H9 (cell line): ENCODE measurements around the gene ACBD3. TPM values are rescaled to one million over a fixed set of nuclear protein-coding genes. Genes with fewer than 3 reads are reported as not detected.

Source experiments
- DNase-seq: peaks from one replicate; pipeline ENCODE4 v3.0.0-alpha.2; 2017
- H2AFZ ChIP-seq: one replicate; pipeline ENCODE4 v1.6.1; 2013; ENCODE audit warnings: mild to moderate bottlenecking, low read length, control low read depth, moderate library complexity
- H2AK5ac ChIP-seq: 2 replicates; pipeline ENCODE4 v1.6.1; 2013; ENCODE audit warnings: low read length, control low read depth, mixed read lengths; ENCODE audit not compliant: insufficient read length
- H2BK120ac ChIP-seq: one replicate; pipeline ENCODE4 v1.6.1; 2013; ENCODE audit warnings: low read depth, mild to moderate bottlenecking, low read length, control low read depth, inconsistent platforms; ENCODE audit not compliant: poor library complexity, severe bottlenecking
- H2BK12ac ChIP-seq: 2 replicates; pipeline ENCODE4 v1.6.1; 2013; ENCODE audit warnings: low read length, control low read depth, mixed read lengths, low read depth; ENCODE audit not compliant: insufficient read length
- H2BK15ac ChIP-seq: 2 replicates; pipeline ENCODE4 v1.6.1; 2013; ENCODE audit warnings: low read depth, low read length, control low read depth
- H2BK20ac ChIP-seq: one replicate; pipeline ENCODE4 v1.6.1; 2013; ENCODE audit warnings: low read depth, mild to moderate bottlenecking, low read length, control low read depth, inconsistent platforms; ENCODE audit not compliant: poor library complexity, severe bottlenecking
- H2BK5ac ChIP-seq: 2 replicates; pipeline ENCODE4 v1.6.1; 2013; ENCODE audit warnings: low read length, control low read depth, mixed read lengths; ENCODE audit not compliant: insufficient read length
- H3K14ac ChIP-seq: 2 replicates; pipeline ENCODE4 v1.6.1; 2013; ENCODE audit warnings: low read length, control low read depth; ENCODE audit not compliant: insufficient read depth
- H3K18ac ChIP-seq: 2 replicates; pipeline ENCODE4 v1.6.1; 2013; ENCODE audit warnings: low read depth, mild to moderate bottlenecking, mixed read lengths, low read length, control low read depth; ENCODE audit not compliant: insufficient read length
- H3K23ac ChIP-seq: 2 replicates; pipeline ENCODE4 v1.6.1; 2013; ENCODE audit warnings: low read length, control low read depth, mixed read lengths, low read depth; ENCODE audit not compliant: insufficient read length
- H3K23me2 ChIP-seq: 2 replicates; pipeline ENCODE4 v1.6.1; 2013; ENCODE audit warnings: low read depth, mild to moderate bottlenecking, mixed read lengths, low read length, control low read depth; ENCODE audit not compliant: insufficient read length, poor library complexity, severe bottlenecking
- H3K27ac ChIP-seq: 2 replicates; pipeline ENCODE4 v1.5.1; 2013; ENCODE audit warnings: low read length, control low read depth, mixed read lengths, low read depth; ENCODE audit not compliant: insufficient read length
- H3K27me3 ChIP-seq: 2 replicates; pipeline ENCODE4 v1.6.1; 2013; ENCODE audit warnings: low read length, control low read depth, inconsistent platforms; ENCODE audit not compliant: insufficient read depth
- H3K4ac ChIP-seq: 2 replicates; pipeline ENCODE4 v1.6.1; 2013; ENCODE audit warnings: low read depth, mild to moderate bottlenecking, control low read depth, inconsistent platforms, low read length, moderate library complexity
- H3K4me1 ChIP-seq: 2 replicates; pipeline ENCODE4 v1.6.1; 2013; ENCODE audit warnings: low read length, control low read depth, inconsistent platforms; ENCODE audit not compliant: insufficient read depth
- H3K4me2 ChIP-seq: 2 replicates; pipeline ENCODE4 v1.6.1; 2013; ENCODE audit warnings: low read length, control low read depth, mixed read lengths; ENCODE audit not compliant: insufficient read length, insufficient read depth
- H3K56ac ChIP-seq: 2 replicates; pipeline ENCODE4 v1.6.1; 2013; ENCODE audit warnings: low read depth, mild to moderate bottlenecking, mixed read lengths, low read length, control low read depth; ENCODE audit not compliant: insufficient read length
- H3K79me1 ChIP-seq: 2 replicates; pipeline ENCODE4 v1.6.1; 2013; ENCODE audit warnings: low read depth, mild to moderate bottlenecking, moderate library complexity, low read length, control low read depth, inconsistent platforms; ENCODE audit not compliant: insufficient read depth, poor library complexity, severe bottlenecking
- H3K79me2 ChIP-seq: 2 replicates; pipeline ENCODE4 v1.6.1; 2013; ENCODE audit warnings: low read length, control low read depth, inconsistent platforms; ENCODE audit not compliant: insufficient read depth
- H3K9ac ChIP-seq: 2 replicates; pipeline ENCODE4 v1.6.1; 2013; ENCODE audit warnings: low read length, control low read depth, mixed read lengths; ENCODE audit not compliant: insufficient read length; ENCODE audit errors: extremely low read depth
- H3K9me3 ChIP-seq: one replicate; pipeline ENCODE4 v1.6.1; 2013; ENCODE audit warnings: low read depth, low read length, inconsistent platforms; ENCODE audit not compliant: control insufficient read depth
- H3T11ph ChIP-seq: one replicate; pipeline ENCODE4 v1.6.1; 2013; ENCODE audit warnings: mild to moderate bottlenecking, low read length, control low read depth, inconsistent platforms
- H4K20me1 ChIP-seq: one replicate; pipeline ENCODE4 v1.6.1; 2013; ENCODE audit not compliant: control insufficient read depth, insufficient read length, insufficient read depth
- H4K5ac ChIP-seq: 2 replicates; pipeline ENCODE4 v1.6.1; 2013; ENCODE audit warnings: low read depth, mild to moderate bottlenecking, mixed read lengths, low read length, control low read depth; ENCODE audit not compliant: insufficient read length
- H4K8ac ChIP-seq: replicated peaks from 2 replicates; pipeline ENCODE4 v1.6.1; 2013; ENCODE audit warnings: low read length, control low read depth, mixed read lengths, low read depth; ENCODE audit not compliant: insufficient read length
- H4K91ac ChIP-seq: 2 replicates; pipeline ENCODE4 v1.6.1; 2013; ENCODE audit warnings: low read depth, mild to moderate bottlenecking, moderate library complexity, mixed read lengths, low read length, control low read depth; ENCODE audit not compliant: insufficient read length
- H3K27ac Mint-ChIP-seq, 3 experiments: 2 replicates in 2 of 3; 3 replicates in 1 of 3; pipeline ENCODE4 v1.8.0; 2020 to 2021; ENCODE audit warnings: mixed read lengths in 3 of 3, mild to moderate bottlenecking in 1 of 3, moderate library complexity in 1 of 3
- H3K27me3 Mint-ChIP-seq: 2 replicates; pipeline ENCODE4 v1.8.0; 2021; ENCODE audit warnings: low read depth, mild to moderate bottlenecking, moderate library complexity, mixed read lengths
- H3K36me3 Mint-ChIP-seq, 3 experiments: 2 replicates in 2 of 3; 3 replicates in 1 of 3; pipeline ENCODE4 v1.8.0; 2020 to 2021; ENCODE audit warnings: low read depth in 3 of 3, mixed read lengths in 3 of 3; ENCODE audit not compliant: insufficient read depth in 1 of 3
- H3K4me1 Mint-ChIP-seq, 2 experiments: 2 replicates each; pipeline ENCODE4 v1.8.0; 2020; ENCODE audit warnings: mixed read lengths in 2 of 2
- H3K4me3 Mint-ChIP-seq, 2 experiments: 2 replicates in 1 of 2; 3 replicates in 1 of 2; pipeline ENCODE4 v1.8.0; 2020 to 2021; ENCODE audit warnings: mild to moderate bottlenecking in 2 of 2, mixed read lengths in 2 of 2, moderate library complexity in 1 of 2
- H3K9me3 Mint-ChIP-seq, 2 experiments: 2 replicates in 1 of 2; 3 replicates in 1 of 2; pipeline ENCODE4 v1.8.0; 2020; ENCODE audit warnings: mild to moderate bottlenecking in 2 of 2, mixed read lengths in 2 of 2, moderate library complexity in 1 of 2
- WGBS: extraction: QIAGEN DNeasy Blood & Tissue Kit; methylation state at CpG from one replicate; pipeline ENCODE4 v1.1.7; 2013; ENCODE audit warnings: missing lambda C conversion rate, low lambda C conversion rate, mixed read lengths; ENCODE audit not compliant: insufficient read length; ENCODE audit errors: extremely low coverage; 5-methylcytosine and 5-hydroxymethylcytosine counted together
- total RNA-seq: library from RNA; stranded (reverse); gene quantifications from 2 replicates; pipeline ENCODE4 v1.2.1, GENCODE V29; 2021
- TF ChIP-seq, protein P1 (sequence below): fragments of 200-600 bp; sonication (generic); conservative IDR thresholded peaks from 3 replicates; pipeline ENCODE4 v1.8.0; 2021; ENCODE audit warnings: antibody characterized with exemption, mild to moderate bottlenecking

The ACBD3 gene
- total RNA-seq, 1 experiment from 2014 or later, result 30.8 TPM

DNA sequence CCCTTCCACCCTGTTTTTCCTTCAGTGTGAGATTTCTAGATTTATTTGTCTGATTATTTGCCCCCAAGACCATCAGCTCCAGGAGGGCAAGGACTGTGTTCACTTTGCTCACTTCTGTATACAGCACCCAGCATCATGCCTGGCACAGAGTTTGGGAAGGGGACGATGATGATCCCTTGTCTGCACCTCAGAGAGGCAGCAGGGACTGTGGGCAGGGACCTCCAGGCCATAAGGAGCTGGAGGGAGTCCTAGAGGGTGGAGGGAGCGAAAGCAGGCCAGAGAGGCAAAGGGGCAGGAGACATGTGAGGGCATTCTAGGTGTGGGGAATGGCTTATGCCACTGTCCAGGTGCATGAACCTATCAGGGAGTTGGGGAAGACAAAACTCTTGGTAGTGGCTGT is 91.3 kb downstream of the ACBD3 start:
- H3K27ac Mint-ChIP-seq, result no peak overlapping the region
- Histone ChIP-seq H2BK120ac (no peak overlapping the region), H2BK5ac (no peak overlapping the region), H3K14ac (no peak overlapping the region), H3K4me2 (no peak overlapping the region), H3K18ac (no peak overlapping the region), H3K23ac (no peak overlapping the region), H4K8ac (no peak overlapping the region), H3K23me2 (peaks cover under 1% of the 10 kb centered on the region), H3K4ac (no peak overlapping the region), H3K56ac (no peak overlapping the region), H4K20me1 (no peaks in the 10 kb centered on the region), H4K5ac (no peak overlapping the region), H2BK15ac (no peak overlapping the region), H3K9ac (no peak overlapping the region), H2BK20ac (no peak overlapping the region), H2AFZ (no peak overlapping the region), H3K4me1 (no peaks in the 10 kb centered on the region; the same call in 1 of the 2 replicates), H3K27me3 (no peaks in the 10 kb centered on the region), H2AK5ac (no peak overlapping the region), H2BK12ac (no peak overlapping the region), H3K79me1 (no peaks in the 10 kb centered on the region), H3K79me2 (no peaks in the 10 kb centered on the region), H3T11ph (no peak overlapping the region), H3K9me3 (no peaks in the 10 kb centered on the region), H4K91ac (no peak overlapping the region), H3K27ac (no peak overlapping the region)
- TF ChIP-seq, protein P1, sequence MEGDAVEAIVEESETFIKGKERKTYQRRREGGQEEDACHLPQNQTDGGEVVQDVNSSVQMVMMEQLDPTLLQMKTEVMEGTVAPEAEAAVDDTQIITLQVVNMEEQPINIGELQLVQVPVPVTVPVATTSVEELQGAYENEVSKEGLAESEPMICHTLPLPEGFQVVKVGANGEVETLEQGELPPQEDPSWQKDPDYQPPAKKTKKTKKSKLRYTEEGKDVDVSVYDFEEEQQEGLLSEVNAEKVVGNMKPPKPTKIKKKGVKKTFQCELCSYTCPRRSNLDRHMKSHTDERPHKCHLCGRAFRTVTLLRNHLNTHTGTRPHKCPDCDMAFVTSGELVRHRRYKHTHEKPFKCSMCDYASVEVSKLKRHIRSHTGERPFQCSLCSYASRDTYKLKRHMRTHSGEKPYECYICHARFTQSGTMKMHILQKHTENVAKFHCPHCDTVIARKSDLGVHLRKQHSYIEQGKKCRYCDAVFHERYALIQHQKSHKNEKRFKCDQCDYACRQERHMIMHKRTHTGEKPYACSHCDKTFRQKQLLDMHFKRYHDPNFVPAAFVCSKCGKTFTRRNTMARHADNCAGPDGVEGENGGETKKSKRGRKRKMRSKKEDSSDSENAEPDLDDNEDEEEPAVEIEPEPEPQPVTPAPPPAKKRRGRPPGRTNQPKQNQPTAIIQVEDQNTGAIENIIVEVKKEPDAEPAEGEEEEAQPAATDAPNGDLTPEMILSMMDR, result no peak
- no peak overlapping the region for H3K4me3 Mint-ChIP-seq
- H3K27me3 Mint-ChIP-seq, result peaks cover 17% of the 10 kb centered on the region
- no CpG with 5 or more reads among the region's 2 CpGs for WGBS
- H3K36me3 Mint-ChIP-seq, result no peaks in the 10 kb centered on the region; a peak in 1 of 7 replicates
- H3K9me3 Mint-ChIP-seq, result peaks cover 0 to 4% of the 10 kb centered on the region in 2 experiments; a peak in 2 of 5 replicates
- DNase-seq, result no peak
- peaks cover 16 to 23% of the 10 kb centered on the region in 2 experiments for H3K4me1 Mint-ChIP-seq

Other genes starting within 250 kb of the ACBD3 start
- gene LEFTY2, start 245.5 kb downstream of the ACBD3 start, total RNA-seq, result 16.3 and 16.9 TPM in 2 replicates
- 20.5 and 21.7 TPM in 2 replicates for gene SDE2, start 187.4 kb downstream of the ACBD3 start, total RNA-seq
- gene H3-3A, start 124.0 kb downstream of the ACBD3 start, total RNA-seq, result 1,129 and 1,182 TPM in 2 replicates
- gene MIXL1, start 36.9 kb upstream of the ACBD3 start, total RNA-seq, result 4.7 and 4.9 TPM in 2 replicates
- gene LIN9, start 122.4 kb upstream of the ACBD3 start, total RNA-seq, result 9.5 TPM in 2 replicates
- gene PARP1, start 221.4 kb upstream of the ACBD3 start, total RNA-seq, result 331 and 337 TPM in 2 replicates